ENCODE data around the gene FXYD1.

DNA sequence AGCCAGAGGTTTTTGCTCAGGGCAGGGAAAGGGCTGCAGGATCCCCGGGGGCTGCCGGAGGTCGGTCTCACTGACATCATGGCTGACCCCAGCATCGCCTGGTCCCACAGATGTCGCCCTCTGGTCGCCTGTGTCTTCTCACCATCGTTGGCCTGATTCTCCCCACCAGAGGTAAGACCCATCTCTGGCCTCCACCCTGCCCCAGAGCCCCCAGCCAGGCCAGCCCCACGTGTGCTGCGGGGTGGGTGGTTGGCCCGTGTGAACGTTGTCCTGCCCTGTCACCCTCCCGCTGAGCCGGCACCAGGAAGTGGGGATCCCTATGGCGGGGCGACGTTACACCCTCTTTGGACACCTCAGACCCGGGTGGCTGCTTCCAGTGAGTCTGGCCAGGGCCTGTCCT is 16.8 kb downstream of the FXYD1 start:
- TF ChIP-seq, protein P1, sequence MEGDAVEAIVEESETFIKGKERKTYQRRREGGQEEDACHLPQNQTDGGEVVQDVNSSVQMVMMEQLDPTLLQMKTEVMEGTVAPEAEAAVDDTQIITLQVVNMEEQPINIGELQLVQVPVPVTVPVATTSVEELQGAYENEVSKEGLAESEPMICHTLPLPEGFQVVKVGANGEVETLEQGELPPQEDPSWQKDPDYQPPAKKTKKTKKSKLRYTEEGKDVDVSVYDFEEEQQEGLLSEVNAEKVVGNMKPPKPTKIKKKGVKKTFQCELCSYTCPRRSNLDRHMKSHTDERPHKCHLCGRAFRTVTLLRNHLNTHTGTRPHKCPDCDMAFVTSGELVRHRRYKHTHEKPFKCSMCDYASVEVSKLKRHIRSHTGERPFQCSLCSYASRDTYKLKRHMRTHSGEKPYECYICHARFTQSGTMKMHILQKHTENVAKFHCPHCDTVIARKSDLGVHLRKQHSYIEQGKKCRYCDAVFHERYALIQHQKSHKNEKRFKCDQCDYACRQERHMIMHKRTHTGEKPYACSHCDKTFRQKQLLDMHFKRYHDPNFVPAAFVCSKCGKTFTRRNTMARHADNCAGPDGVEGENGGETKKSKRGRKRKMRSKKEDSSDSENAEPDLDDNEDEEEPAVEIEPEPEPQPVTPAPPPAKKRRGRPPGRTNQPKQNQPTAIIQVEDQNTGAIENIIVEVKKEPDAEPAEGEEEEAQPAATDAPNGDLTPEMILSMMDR (IDR thresholded peaks at IDR 0.05; ENCODE audit: insufficient read depth, low read depth, low read length): no peak
- TF ChIP-seq EZH2 (IDR thresholded peaks at IDR 0.05; ENCODE audit: insufficient read depth, low read length): no peak
